Measurements from ENCODE around the gene TUB.

DNA sequence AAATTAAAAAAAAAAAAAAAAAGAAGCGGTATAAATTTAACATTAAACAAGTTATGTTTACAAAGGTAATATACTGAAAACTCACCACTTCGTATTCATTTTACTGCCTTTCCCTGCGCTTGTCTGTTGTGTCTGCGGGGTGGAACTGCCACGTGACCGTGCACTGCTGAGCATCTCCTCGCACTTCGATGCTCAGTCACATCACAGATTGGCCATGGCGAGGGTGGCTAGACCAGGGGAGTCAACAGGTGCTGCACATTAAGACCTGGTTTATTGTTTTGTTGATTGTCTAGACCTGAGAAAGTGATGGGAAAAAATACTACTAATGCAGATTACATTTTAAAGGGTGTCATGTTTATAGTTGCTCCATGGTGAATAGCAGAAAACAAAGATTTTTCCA, 22.8 kb upstream of the TUB start:
- no peak for TF ChIP-seq CTCF (conservative IDR thresholded peaks at IDR 0.05; ENCODE audit: low read depth, low read length)
- no peak for TF ChIP-seq EZH2phosphoT487 (IDR thresholded peaks at IDR 0.05; ENCODE audit: borderline replicate concordance, low read length)
- TF ChIP-seq EZH2 (IDR thresholded peaks at IDR 0.05; ENCODE audit: low read length, unreplicated experiment) = no peak
